ENCODE results near the gene CDK19.

The CDK19 gene

DNA sequence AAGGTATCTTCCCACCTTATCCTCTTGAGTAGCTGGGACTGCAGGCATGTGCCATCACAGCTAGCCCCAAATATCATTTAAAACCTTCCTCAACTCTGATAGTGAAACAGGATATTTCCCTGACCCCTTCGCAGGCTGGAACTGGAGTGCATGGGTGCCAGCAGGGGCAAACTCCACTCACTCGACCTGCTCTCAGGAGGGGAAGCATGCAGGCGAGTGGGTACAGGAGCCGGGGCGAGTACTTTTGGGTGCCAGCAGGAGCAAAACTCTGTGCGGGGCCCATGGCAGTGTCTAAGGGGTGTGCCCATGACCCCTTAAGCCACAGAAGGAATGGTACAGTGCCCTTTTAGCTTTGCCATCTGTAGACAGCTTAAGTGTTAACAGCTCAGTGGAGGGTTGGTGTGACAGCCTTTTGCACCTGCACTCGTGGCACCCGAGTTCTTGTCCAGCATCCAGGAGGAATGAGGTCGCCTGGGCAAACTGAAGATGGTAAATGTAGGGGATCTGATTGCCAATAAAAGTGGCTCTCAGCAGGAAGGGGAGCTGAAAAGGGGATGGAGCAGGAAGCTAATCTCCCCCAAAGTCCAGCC, 155.1 kb downstream of the CDK19 start:
- DNase-seq (ENCODE audit: low read depth, low spot score) = no peak

GRCh38 chr6:110658631-110659211, 156.5 kb downstream of the CDK19 start:
- DNase-seq (ENCODE audit: low read depth, low spot score) = no peak

DNA sequence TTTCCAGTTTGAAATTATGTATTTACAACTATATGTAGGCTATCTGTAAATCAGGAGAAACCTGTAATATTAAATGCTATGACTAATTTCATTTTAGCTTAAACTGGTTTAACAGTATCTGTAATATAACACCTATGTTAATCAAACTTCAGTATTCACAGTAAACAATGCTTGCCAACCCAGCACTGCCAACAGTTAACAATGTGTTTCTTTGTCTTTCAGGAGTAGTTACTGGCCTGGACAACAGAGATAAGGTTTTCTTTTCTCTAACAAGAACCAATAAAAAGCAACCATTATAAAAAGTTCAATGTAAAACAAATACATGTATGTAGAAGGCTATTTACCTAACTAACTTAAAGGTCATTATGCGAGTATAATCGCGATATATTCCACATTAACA, 158.8 kb downstream of the CDK19 start:
- DNase-seq (ENCODE audit: low read depth, low spot score) = no peak

GRCh38 chr6:110655821-110656220, 159.4 kb downstream of the CDK19 start:
- no peak for DNase-seq (ENCODE audit: low read depth, low spot score)

GRCh38 chr6:110654096-110654820, 161.0 kb downstream of the CDK19 start:
- DNase-seq (ENCODE audit: low read depth, low spot score) = no peak

GRCh38 chr6:110653381-110653780, 161.9 kb downstream of the CDK19 start:
- DNase-seq (ENCODE audit: low read depth, low spot score) = no peak

DNA sequence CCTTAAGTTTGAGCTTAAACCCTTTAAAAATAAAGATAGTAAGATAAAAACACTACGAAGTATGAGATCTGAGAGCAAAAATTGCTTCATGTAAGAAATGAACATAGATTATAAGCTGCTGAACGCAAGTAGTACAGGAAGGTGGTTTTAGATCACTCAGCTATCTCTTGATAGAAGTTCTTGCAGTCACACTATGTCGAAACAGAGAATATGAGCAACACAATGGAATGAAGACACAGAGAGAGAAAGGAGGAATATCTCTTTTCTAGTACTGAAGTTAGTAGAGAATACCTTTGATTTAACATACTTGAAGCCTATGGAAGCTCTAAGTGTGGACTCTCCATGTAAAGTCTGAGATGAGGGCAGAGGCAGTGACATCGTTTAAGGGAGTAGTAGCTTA, 162.7 kb downstream of the CDK19 start:
- DNase-seq (ENCODE audit: low read depth, low spot score) = no peak

- DNase-seq (ENCODE audit: low read depth, low spot score) = no peak
Measured at GRCh38 chr6:110650755-110651154, 164.5 kb downstream of the CDK19 start.

DNA sequence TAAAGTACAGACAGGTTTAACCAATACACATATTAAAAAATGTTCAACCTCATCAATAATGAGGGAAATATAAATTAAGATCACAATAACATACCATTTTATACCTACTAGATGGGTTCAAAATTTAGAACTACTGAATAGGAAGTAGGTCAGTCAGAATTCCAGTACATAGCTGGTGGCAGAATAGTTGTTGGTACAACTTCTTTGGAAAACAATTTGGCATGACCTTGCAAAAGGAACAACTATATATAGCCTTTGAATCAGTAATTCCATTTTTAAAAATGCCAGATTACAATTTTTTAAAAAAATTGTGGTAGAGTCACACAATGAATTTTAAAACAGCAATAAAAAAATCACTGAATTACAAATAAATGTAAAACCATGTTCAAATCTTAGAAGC, 165.6 kb downstream of the CDK19 start:
- DNase-seq (ENCODE audit: low read depth, low spot score) = no peak

DNA sequence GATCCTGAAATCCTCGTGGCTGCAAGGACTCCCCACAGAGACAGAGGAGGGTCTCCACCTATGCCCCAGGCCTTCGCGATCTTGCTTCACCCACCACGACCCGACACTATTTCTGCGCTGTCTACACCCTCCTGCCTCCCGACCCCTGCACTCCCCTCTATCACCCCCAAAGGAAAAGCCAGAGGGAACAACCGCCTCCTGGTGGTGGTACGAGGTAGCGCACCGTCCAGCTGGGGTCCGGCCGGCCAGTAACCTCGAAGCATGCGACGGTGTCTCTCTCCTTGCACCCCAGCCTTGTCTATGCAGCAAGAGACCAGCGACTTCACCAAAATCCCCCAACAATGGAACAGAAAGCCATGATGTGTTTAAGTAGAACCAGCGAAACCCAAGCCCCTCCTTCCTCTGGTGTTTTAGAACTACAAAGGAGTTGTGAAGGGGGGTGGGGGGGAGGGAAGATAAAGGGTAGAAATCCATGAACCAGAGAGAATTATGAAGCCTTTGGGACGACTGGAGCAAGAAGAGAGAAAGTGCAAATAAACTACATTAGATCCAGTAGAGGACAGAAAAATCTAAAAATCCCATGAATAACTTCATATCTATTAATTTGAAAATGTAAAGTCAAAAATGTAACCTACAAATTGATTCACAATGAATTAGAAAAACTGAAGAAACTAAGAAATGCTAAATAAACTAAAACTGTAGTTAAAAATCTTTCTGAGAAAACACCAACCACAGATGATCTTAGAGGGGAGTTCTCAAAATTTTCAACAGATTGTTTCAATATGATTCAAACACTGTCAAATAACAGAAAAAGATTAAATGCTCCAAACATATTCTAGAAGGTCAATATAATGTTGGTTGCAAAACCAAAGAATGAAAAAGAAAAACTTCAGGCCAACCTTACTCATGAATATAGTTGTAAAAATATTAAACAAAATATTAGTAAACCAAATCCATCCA, 168.0 kb downstream of the CDK19 start:
- peak; percentile 52 for DNase-seq (ENCODE audit: low read depth, low spot score)

GRCh38 chr6:110646419-110646698, 168.9 kb downstream of the CDK19 start:
- DNase-seq (ENCODE audit: low read depth, low spot score) = no peak

- DNase-seq (ENCODE audit: low read depth, low spot score) = peak; percentile 4
Measured at GRCh38 chr6:110645685-110646418, 169.4 kb downstream of the CDK19 start.

DNA sequence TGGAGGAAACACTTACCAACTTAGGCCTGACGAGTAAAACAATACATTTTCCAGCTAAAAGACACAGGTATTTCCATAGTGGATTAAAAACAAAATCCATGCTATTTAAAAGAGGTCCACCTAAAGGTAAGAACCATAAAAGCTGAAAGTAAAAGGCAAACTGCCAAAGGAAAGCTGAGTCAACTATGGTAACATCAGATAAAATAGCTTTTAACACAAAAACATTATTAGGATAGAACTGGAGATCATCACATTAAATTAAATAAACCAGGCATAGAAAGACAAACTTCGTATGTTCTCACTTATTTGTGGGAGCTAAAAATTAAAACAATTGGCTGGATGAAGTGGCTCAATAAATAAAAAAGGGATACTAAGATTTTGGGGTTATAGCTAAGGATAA, 172.1 kb downstream of the CDK19 start:
- no peak for DNase-seq (ENCODE audit: low read depth, low spot score)

GRCh38 chr6:110642711-110643110, 172.6 kb downstream of the CDK19 start:
- no peak for DNase-seq (ENCODE audit: low read depth, low spot score)

GRCh38 chr6:110636781-110637180, 178.5 kb downstream of the CDK19 start:
- no peak for DNase-seq (ENCODE audit: low read depth, low spot score)

GRCh38 chr6:110635096-110635495, 180.2 kb downstream of the CDK19 start:
- DNase-seq (ENCODE audit: low read depth, low spot score) = no peak

- no peak for DNase-seq (ENCODE audit: low read depth, low spot score)
Measured at GRCh38 chr6:110633731-110634213, 181.5 kb downstream of the CDK19 start.

DNA sequence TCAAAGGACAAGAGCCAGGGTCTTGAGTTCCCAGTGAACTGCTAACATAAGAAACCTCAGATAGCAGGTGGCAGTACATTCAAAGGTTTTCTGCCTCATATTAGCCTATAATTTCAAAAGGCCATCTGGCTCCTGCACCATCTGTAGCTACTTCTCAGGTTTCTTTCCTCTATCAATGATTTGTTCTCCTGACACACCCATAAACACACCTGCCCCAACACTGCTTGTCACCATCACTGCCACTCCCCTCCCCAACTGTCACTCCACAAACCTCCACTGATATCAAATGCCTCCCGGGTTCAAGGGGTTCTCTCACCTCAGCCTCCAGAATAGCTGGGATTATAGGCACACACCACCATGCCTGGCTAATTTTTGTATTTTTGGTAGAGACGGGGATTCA, 186.1 kb downstream of the CDK19 start:
- DNase-seq (ENCODE audit: low read depth, low spot score) = no peak

DNA sequence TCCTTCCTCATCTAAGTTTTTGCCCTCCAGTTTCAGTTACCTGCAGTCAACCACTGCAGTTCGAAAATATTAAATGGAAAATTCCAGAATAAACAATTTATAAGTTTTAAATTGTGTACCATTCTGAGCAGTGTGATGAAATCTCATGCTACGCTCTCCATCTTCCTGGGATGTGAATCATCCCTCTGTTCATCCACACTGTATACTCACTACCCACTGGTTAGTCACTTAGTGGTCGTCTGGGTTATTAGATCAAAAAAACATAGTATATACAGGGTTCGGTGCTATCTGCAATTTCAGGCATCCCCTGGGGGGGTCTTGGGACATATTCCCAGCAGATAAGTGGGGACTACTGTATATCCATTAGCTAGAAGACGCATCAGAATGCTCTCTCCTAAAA, 186.9 kb downstream of the CDK19 start:
- no peak for DNase-seq (ENCODE audit: low read depth, low spot score)

GRCh38 chr6:110626442-110626841, 188.8 kb downstream of the CDK19 start:
- DNase-seq (ENCODE audit: low read depth, low spot score) = no peak

DNA sequence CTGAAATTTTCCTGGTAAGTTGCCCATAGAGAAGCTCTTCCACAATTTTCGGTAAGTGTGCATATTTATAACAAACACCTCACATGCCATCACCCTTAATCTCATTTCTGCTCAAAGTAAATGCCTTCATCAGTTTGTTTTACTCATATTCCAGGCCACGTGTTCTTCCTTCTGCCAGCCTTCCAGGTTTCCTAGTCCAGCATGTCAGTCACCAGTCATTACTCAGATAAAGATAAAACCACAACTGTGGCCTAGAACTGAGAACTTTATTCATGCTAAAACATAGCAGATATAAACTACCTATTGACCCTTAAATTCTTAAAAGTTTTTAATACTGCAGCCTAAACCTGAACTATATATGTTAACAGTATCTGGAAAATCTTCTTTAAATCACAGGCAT, 189.4 kb downstream of the CDK19 start:
- DNase-seq (ENCODE audit: low read depth, low spot score) = no peak

Measured in ELF-1 (cell line).